GM19463 (cell line): Measurements from ENCODE around the gene NEDD9.

ENCODE experiments used
- ATAC-seq: cut with Tn5 transposase; IDR thresholded peaks from one replicate; pipeline ENCODE4 v1.9.1; 2021; ENCODE audit warnings: mild to moderate bottlenecking, moderate library complexity; ENCODE audit not compliant: unreplicated experiment

The NEDD9 gene

DNA sequence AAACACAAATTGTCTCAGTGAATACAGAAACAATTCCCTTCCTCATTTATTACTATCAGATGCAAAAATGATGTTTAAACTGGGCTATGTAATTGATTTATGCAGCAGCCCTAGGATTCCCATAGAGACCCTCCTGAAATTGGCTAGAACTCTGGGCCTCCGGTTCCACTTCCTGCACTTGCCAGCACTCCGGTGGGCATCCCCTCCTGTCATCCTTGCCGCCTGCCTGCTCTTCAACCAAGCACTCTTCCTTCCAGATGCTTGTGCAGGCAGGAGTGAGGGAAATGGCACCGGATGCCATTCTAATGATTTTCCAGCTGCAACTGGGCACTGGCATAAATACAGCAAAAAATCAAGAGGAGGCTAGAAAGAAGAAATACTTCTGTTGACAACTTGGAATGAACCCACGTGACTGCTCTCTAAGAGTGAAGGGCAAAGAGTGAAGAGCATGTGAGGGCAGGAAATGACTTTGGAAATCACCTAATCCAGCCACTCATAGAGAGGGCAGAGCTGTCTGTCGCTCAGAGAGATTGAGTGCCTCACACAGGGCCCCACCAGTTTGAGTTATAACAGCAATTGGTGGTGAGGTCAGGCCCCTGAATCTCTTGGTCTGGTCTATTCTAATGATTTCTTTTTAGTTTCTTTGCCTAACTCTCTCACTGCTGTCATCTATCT lies 3.7 kb upstream of the NEDD9 start:
- peak; percentile 43 for ATAC-seq

DNA sequence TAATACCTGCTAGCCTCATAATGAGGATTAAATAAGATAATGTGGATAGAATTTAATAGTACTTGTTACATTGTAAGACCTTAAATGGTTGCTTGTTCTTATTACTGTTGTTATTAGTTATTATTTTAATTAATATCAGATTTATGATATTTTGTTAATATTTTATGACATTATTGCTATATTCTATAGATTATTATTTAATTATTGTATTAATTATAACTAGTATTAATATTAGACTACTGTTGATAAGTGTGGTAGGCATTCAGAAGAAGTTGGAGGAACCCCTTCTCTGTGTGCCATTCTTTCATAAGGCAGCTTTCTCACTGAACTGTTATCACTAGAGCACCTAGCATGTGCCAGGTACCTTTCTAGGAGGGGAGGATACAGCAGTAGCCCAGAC lies 2.6 kb upstream of the NEDD9 start:
- ATAC-seq: no peak

DNA sequence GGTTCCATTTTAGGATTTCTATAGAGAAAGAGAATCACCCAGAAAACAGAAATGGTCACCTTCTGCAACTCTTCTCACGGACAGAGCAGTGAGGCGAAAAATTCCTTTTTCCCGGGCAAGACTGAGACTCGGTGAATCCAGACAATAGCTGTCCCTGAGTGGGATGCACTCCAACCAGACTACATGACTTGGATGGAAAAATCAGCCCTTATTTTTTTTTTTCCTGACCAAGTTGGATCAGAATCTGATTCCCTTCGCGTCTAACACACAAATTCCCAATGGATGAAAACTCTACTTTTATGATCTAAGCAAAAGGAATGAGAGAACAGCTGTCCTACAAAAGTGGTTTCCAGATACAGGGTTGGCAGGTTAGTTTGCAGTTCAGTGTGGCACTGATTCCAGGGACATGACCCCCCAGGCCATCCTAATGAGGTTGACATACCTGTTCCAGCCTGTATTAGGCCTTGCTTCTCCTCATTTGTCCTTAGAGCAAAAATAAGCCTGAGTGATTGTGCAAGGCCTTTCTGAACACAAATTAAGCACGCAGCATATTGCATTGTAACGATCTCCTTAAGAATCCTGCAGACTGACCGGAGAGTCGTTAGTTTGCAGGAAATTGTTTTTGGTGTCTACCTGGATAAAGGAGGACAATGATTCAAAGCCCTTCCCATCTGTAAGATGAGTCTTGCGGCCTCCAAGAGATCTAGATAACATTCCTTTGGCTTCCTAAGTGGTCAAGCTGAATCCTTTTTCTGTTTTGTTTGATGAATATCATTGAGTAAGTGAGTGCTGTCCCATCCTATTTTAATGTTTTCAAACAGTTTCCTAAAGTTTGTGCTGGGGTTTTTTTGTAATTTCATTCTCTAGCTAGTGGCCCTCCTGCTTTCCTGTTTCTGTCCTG lies 1.5 kb upstream of the NEDD9 start:
- no peak for ATAC-seq

DNA sequence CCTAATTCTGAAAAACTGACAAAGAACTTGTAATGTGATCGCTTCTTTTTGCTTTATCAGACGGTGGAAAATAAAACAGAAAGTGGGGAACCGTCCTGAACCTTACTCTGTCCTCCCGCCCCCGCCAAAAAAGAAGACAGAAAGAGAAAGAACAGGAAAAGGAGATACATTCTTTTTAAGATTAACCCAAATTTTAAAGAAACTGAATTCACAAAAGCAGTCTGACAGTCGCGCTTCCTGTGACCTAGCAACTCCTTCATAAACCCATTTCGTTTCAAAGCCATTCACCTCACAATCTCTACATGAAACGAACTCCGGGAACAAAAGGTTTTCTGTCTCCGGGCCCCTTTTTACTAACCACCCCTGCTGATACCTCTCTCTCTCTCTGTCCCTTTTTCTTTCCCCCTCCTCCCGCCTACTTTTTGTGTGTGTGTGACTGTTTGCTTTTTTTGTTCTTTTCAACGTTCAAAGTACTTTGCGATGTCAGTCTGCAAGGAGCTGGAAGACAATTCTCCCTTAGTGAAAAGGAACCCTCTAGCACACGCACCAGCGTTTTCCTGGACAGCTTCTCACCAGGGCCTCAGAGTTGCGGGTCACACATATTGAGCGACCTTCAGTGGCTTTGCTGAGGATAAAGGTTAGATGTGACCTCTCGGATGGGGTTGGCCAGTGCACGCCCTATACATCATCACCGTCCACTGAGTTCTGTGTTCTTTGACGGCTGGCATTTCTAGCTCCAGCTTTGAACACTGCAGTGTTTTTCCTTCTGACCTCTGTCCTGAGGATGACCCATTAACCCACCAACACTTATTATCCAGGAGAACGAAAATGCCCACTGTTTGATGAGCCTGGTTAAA lies 530 bp upstream of the NEDD9 start:
- ATAC-seq: no peak

DNA sequence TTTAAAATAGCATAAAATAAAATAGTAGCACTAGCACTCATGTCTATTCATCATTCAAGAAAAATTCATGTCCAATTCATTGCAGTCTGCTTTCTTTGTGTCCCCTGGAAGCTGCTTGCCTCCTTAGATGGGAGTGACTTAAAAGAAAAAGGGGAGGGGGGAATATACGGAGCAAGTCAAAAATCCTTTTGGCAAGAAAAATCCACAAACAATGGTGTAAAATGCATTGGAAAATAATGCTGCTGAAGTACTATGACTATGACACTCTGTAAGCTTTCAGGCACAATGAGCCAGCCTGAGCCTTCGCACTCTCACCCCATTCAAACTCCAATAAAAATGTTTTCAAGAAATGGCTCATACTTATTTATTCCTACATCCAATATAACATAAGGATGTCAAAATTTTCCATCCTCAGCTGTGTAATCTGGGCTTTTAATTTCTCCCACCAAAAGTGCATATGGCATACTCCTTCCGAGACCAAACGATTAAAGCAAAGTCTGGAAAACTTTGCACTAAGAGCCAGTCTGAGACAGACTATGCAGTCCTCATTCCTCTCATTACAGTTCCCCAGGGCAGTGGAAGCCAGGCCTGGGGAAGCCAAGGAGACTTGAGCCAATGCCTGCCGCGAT lies 790 bp downstream of the NEDD9 start:
- ATAC-seq: no peak

DNA sequence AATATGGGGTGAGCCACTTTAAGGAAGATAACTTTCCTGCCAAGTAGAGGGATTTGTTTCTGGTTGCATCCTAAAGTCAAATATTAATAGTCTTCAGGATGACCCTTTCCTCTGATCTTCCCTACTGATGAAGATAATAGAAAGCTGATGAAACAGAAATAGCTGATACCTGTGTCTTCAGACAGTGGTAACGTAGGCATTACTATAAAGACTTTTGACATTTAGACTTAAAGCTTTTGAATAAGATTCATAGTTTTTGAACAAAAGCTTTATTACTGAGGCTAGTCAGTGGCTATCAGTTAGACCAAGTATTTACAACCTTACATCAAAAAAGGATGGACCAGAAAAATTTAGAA lies 1.4 kb downstream of the NEDD9 start:
- no peak for ATAC-seq

DNA sequence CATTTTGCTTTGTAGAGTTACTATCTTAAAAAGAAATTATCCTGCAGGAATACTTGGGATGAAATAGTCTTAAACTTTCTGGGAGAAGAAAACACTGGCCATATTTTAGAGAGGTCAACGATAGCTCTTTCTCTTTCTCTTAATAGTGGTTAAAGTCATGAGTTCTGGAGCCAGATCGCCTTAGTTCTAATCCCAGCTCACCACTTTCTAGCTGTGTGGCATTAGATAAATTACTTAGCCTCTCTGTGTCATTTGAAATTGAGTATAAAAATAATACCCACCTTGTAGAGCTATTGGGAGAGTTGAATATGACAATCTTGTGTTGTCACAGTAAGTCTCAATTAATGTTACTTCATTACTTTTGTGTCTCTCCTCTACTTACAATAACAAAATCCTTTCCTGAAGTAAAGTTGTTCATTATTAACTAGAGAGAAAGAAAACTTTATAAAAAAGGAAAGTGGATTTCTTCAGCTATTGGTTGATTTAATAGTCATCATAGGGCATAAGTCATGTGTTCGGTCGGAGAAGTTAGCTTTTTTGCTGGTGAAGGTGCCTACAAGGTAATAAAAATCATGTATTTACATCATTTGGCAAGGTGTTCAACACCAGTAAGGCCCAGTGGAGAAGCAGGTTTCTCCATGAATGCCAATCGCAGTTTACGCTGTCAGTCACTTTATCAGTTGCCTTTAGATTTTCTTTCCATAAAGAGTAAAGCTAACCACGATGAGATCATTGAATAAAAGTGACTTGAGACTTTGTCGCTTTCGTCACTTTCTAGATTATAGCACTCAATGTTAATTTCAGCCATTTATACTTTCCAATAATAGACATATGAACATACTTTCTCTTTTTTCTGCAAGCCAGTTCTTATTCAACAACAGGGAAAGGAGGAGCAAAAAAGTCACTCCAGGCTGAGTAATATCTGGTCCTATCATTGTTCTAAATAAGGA lies 2.0 kb downstream of the NEDD9 start:
- ATAC-seq: no peak

DNA sequence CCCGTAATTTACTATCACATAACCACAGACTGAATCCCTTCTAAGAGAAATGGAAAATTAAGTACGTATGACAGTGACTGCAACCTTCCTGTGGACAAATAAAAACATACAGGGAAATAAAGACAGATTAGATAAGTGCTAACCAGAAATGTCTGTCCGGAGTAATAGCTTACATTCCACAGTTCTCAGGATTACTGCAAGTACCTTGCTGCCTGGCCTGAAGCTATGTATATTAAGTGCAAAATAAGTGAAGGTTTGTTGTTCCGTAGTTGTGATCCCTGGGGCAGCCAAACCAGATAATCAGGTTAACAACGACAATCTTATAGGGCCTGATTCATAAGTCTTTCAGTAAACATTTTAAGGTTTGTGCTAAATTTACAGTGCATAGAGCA lies 2.8 kb downstream of the NEDD9 start:
- no peak for ATAC-seq

DNA sequence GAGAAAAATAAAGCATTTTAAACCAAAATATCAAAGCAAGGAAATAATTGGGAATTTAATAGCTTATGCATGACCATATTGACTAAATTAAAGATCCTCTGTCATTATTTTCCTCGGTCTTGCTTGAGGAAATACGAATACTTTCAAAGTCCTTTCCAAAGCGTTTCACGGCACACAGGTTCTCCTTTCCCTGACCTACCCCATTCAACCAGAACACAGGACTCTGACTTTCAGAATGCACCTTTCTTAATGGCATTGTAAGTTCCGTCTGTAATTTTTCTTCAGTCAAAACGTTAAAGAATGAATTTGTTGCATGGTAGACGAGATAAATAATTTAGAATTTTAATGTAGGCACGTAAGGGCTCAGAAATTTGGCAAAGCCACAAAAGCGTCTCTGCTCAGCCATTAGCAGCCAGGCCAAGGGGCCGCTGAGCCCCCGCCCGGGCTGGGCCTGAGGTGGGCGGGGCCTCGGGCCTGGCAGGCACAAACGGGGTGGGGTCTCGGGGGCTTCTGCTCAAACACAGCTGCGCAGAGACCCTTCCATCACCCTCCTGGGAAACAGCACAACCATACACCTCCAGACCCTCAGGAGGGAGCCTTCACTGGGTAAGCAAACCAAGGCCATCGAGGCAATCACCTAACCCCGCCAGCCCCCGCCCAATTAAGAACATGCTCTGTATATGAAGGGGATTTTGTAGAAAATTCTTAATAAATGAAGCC lies 3.4 kb downstream of the NEDD9 start:
- ATAC-seq: no peak

DNA sequence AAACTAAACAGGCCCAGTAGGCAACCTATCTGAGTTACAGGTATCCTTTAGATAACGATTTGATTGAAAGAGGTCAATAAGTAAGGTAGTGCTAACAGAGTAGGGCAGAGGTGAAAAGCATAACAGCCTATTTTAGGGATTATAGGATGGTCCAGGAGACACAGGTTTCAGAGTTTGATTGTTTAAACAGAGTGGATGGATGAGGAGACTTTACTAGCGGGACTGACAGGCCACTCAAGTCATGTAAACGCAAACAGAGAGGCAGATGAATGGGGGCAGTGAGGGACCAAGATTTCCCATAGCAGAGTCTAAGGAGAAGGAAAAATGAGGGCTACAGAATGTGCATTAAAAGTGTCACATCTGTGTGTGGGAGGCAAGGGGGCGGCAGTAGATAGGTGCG lies 4.8 kb downstream of the NEDD9 start:
- ATAC-seq: no peak

DNA sequence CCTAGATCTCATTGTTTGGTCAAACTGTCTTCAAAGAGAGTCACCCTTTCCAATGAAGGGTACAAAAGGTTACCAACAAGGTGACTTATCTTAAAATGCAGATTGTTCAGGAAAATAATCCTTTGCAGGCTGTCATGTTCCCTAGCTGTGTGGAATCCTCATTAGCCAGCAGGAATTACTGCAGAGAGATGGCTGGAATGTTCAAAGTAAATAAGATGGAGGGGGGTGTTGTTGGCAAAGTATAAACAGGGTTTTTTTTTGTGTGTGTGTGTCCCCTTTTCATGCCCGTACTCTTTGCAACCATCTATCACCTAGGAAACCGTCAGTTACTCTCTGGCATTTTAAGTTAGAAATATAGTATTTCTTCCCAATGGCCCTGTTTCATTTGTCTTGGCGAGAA lies 6.5 kb downstream of the NEDD9 start:
- ATAC-seq: no peak

DNA sequence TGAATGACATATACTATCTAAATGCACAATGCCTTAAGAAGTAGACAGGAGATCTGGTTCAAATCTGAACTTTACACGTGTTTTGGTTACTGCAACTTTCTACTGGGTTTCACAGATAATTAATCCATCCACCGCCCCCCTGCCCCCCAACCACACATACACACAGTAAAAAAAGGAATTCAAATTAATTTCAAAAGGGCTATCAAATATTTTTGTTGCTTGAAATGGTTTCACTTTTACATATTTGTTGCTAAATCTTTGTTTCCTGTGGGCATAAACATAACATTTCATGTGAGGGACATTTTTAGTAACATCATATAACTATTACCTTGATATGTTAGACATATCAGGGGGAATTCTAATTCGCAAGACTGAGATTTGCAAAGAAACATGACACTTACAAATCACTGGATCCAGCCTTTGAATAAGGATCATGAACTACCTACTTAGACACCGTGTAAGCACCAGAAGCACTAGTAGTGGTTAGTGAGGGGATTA lies 7.5 kb downstream of the NEDD9 start:
- no peak for ATAC-seq

DNA sequence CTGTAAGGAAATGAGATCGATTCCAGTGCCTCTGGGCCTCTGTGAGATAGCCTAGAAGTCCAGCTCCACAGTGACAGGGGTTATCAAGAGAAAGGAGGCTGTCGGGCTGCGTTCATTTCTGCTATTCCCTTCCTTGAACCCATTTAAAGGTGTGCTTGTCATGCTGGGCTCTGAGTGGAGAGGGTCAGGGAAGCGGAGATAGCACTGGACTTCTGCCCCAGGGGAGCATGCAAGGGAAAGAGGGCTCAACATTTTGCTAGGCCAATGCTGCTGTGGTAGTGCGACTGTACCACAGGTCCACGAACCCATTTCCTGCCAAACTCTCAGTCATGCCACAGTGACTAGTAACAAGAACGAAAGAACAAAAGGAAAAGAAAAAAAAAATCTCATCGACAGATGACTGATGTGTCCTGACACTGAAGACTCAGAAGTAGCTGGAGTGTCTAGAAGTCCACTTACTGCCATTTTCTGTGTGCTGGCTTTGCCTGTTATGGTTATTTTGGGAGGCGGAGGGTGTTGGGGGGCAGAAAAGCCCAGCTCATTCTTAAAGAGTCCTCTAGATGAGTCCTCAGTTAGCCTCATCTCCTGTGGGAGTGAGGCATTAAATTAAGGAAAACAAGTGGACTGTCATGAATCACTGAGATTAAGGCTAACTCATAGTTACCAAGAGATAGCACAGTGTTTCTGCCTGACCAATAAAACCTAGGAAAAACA lies 8.1 kb downstream of the NEDD9 start:
- ATAC-seq: peak; percentile 74

DNA sequence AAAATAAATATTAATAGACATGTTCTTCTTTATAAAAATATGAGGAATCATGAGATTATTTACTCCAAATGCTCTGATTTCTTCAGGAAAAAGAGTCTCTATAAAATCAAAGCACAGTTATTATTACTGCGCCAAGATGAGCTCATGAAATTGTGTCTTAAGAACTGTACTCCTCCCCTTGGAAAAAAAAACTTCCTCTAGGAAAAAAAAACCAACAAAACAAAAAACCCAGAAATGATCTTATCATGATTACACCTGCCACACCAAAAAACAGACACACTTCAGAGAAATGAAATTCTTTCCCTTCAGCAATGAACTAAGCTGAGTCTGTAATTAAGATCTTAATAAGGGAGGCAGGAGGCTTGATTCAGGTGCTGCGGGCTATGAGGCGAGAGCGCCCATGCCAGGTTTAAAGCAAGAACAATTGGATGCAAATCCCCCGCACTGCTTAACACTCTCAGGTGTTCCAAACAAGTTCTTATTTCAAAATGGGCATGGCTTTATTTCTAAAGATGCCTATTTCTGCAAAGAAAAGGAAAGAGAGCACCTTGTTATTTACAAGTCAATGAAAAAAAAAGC lies 9.1 kb downstream of the NEDD9 start:
- ATAC-seq: no peak

DNA sequence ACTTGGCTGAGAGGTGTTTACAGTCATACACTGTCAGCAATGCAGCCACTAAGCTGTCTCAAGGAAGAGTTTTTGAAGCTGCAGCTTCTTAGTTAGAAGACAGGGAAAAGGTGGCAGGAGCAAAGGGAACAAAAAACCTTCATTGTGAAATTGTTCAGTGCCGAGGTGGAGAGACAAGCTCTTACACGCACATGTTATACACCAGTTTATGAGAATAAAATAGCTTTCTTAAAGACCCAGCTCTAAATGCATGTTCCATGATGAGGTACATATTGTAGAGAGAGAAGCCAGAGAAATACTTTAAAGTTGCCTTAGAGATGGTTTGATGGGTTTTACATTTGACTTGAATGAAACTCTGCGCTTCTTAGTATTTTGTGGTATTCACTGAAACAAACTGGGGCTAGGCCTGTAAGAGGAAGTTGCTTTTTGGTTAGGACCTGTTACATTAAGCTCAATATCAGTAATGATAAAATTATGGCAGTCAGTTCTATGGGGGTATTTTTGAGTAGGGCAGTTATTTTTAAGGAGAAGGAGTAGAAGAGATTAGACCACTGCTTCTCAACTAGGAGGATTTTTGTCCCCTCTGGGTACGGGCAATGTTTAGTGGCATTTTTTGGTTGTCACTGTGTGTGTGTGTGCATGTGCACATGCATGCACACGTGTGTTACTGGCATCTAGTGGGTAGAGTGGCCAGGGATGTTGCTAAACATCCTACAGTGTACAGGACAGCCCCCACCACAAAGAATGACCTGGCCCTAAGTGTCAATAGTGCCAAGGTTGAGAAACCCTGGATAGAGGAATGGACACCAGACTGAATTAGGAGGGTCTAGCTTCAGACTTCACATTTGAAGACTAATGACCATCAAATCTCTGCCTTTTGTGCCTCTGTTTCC lies 9.8 kb downstream of the NEDD9 start:
- no peak for ATAC-seq

DNA sequence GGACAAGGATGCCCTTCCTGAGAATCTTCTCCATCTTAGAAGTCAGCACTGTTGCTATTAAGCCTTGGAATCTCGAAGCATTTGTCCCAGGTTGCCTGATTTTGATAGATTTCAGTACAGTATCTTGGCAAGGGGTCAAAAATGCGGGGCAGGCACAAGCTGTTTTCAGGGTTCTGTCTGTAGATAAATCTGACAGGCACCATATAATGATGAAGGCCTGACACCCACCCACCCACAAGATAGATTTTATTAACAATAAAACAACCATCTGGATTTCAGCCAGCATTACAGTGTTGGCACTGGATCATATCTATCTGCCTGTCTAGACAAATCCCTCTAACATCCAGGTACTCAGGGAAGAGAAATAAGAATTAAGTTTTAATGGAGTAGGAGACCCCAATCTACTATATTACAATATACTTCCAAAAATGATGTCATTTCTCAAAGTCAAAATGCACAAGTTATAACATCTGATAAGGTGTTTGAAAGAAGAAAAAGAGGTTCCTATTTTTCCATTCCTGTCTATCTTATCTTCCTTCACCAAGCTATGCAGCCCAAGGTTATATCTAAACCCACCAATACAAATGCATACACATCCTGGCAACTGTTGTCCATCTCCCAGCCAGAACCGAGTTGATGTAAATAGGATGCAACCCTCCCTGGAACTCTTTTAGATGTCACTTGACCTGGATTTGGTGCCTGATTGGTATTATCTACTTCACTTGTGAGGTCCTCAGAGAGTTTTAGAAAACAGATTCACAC lies 10.7 kb downstream of the NEDD9 start:
- ATAC-seq: no peak
